Amygdala (tissue), 56 donors: ENCODE data around the gene RNF19B.

Experiments used
- DNase-seq, 56 donors: peaks; one replicate each; lab custom pipeline; 2025; lab: John Stamatoyannopoulos, UW

Gene RNF19B

GRCh38 chr1:32904797-32905196 lies 59.8 kb downstream of the RNF19B start:
- DNase-seq = no peak

- DNase-seq = no peak
These were observed 60.4 kb downstream of the RNF19B start for GRCh38 chr1:32903991-32904785.

GRCh38 chr1:32902535-32902920 lies 62.1 kb downstream of the RNF19B start:
- no peak for DNase-seq

- no peak for DNase-seq
These were observed 62.6 kb downstream of the RNF19B start for GRCh38 chr1:32901823-32902534.

GRCh38 chr1:32900956-32901822 lies 63.4 kb downstream of the RNF19B start, which contains the start of gene TMEM54:
TMEM54 (minus strand) TSS chr1:32901389; CDS start chr1:32901238, 151 bp downstream.
- peak in 9 of 56 donors; percentile 17 to 67 (median 38) for DNase-seq

GRCh38 chr1:32900371-32900955 lies 64.1 kb downstream of the RNF19B start:
- no peak for DNase-seq

- no peak for DNase-seq
These were observed 64.9 kb downstream of the RNF19B start for GRCh38 chr1:32899586-32900296.

- DNase-seq = no peak
These were observed 65.7 kb downstream of the RNF19B start for GRCh38 chr1:32898958-32899357.

GRCh38 chr1:32898056-32898455 lies 66.6 kb downstream of the RNF19B start:
- no peak for DNase-seq

- no peak for DNase-seq
These were observed 67.2 kb downstream of the RNF19B start for GRCh38 chr1:32897082-32898049.

- DNase-seq = no peak
These were observed 68.2 kb downstream of the RNF19B start for GRCh38 chr1:32896451-32896850.

GRCh38 chr1:32895325-32896215 lies 69.0 kb downstream of the RNF19B start:
- DNase-seq = no peak

GRCh38 chr1:32894681-32895080 lies 69.9 kb downstream of the RNF19B start:
- no peak for DNase-seq

GRCh38 chr1:32894019-32894600 lies 70.5 kb downstream of the RNF19B start:
- no peak for DNase-seq

GRCh38 chr1:32893198-32894018 lies 71.2 kb downstream of the RNF19B start:
- DNase-seq = peak in 29 of 56 donors; percentile 21 to 78 (median 48)
